CD8-positive, alpha-beta memory T cell (primary cell): ENCODE results near the gene STIM1. TPM values are rescaled to one million over a fixed set of nuclear protein-coding genes. Genes with fewer than 3 reads are reported as not detected.

Experiments used
- CTCF ChIA-PET: fragments of 350-600 bp; sonication (Branson Sonifier 250); formaldehyde crosslinking; loops from one replicate; lab custom pipeline; 2021; ENCODE audit warnings: antibody characterized with exemption; lab: Charles Lee
- POLR2A ChIA-PET: fragments of 350-600 bp; sonication (Branson Sonifier 250); formaldehyde crosslinking; loops from one replicate; lab custom pipeline; 2021; ENCODE audit warnings: antibody characterized with exemption; lab: Charles Lee
- DNase-seq, 5 donors: peaks; one replicate each; pipeline versions ENCODE4 v3.0.0 to v3.0.0-alpha.2; 2020 to 2022; ENCODE audit warnings: mixed read lengths in 1 of 5
- H3K27ac ChIP-seq: one replicate; pipeline ENCODE4 v1.7.0; 2013; ENCODE audit warnings: low read depth, mild to moderate bottlenecking, low read length, moderate library complexity
- H3K27me3 ChIP-seq: 2 replicates; pipeline ENCODE4 v1.7.0; 2013; ENCODE audit warnings: low read length, mild to moderate bottlenecking; ENCODE audit not compliant: insufficient read depth, poor library complexity, severe bottlenecking
- H3K36me3 ChIP-seq: 2 replicates; pipeline ENCODE4 v1.7.0; 2013; ENCODE audit warnings: mild to moderate bottlenecking, low read length, moderate library complexity; ENCODE audit not compliant: insufficient read depth
- H3K4me1 ChIP-seq: 2 replicates; pipeline ENCODE4 v1.7.0; 2013; ENCODE audit warnings: mild to moderate bottlenecking, low read length, moderate library complexity; ENCODE audit not compliant: insufficient read depth
- H3K4me3 ChIP-seq: 2 replicates; pipeline ENCODE4 v1.7.0; 2013; ENCODE audit warnings: mild to moderate bottlenecking, low read length
- H3K9me3 ChIP-seq: 2 replicates; pipeline ENCODE4 v1.7.0; 2013; ENCODE audit warnings: mild to moderate bottlenecking, low read length
- H3K27ac Mint-ChIP-seq, 8 donors: one replicate each; pipeline ENCODE4 v1.8.0; 2020 to 2021; ENCODE audit warnings: mixed read lengths in 8 of 8, mild to moderate bottlenecking in 6 of 8, inconsistent platforms in 3 of 8, moderate library complexity in 3 of 8
- H3K27me3 Mint-ChIP-seq, 2 donors: one replicate each; pipeline ENCODE4 v1.8.0; 2020 to 2021; ENCODE audit warnings: mixed read lengths in 2 of 2, mild to moderate bottlenecking in 1 of 2, moderate library complexity in 1 of 2
- H3K36me3 Mint-ChIP-seq, 3 donors: one replicate each; pipeline ENCODE4 v1.8.0; 2020 to 2021; ENCODE audit warnings: mixed read lengths in 3 of 3, inconsistent platforms in 1 of 3, mild to moderate bottlenecking in 1 of 3
- H3K4me1 Mint-ChIP-seq, 3 donors: one replicate each; pipeline ENCODE4 v1.8.0; 2020 to 2021; ENCODE audit warnings: mixed read lengths in 3 of 3, inconsistent platforms in 1 of 3, mild to moderate bottlenecking in 1 of 3
- H3K4me3 Mint-ChIP-seq, 7 donors: one replicate each; pipeline ENCODE4 v1.8.0; 2020 to 2021; ENCODE audit warnings: mixed read lengths in 7 of 7, mild to moderate bottlenecking in 6 of 7, moderate library complexity in 4 of 7, inconsistent platforms in 2 of 7
- H3K9me3 Mint-ChIP-seq, 5 donors: one replicate each; pipeline ENCODE4 v1.8.0; 2020 to 2022; ENCODE audit warnings: mixed read lengths in 5 of 5, mild to moderate bottlenecking in 3 of 5, moderate library complexity in 2 of 5, inconsistent platforms in 1 of 5
- polyA plus RNA-seq: library from polyadenylated mRNA; unstranded; fragments of 300-500 nt; fragmentation: Illumina TruSeq; gene quantifications from one replicate; pipeline ENCODE4 v1.2.3, GENCODE V29; 2021
- total RNA-seq, 2 experiments: library from RNA; stranded (reverse); gene quantifications; one replicate each; pipeline ENCODE4 v1.2.3, GENCODE V29; 2021

Gene STIM1
- total and polyA plus RNA-seq, 3 experiments from 2014 or later: 43.8 to 46.0 (median 45.6) TPM

GRCh38 chr11:4054643-4055042 lies 199.2 kb downstream of the STIM1 start:
- peaks cover 24% of the 10 kb centered on the region for H3K36me3 ChIP-seq
- ChIA-PET CTCF (interaction anchor here (1.9 kb wide), 2 partner anchors 10 to 18 kb away, joined by 4 to 8 read pairs; no protein-coding TSS in a partner anchor), POLR2A (no interaction called here)
- Mint-ChIP-seq H3K27me3 (no peaks in the 10 kb centered on the region), H3K36me3 (peaks cover 7 to 63% (median 25%) of the 10 kb centered on the region in 3 donors), H3K4me1 (peaks cover 13 to 25% (median 25%) of the 10 kb centered on the region in 3 donors), H3K9me3 (no peaks in the 10 kb centered on the region), H3K27ac (peak overlapping the region in 2 of 8 donors; percentile 8 to 22), H3K4me3 (no peak overlapping the region)
- no peak overlapping the region for H3K4me3 ChIP-seq
- H3K9me3 ChIP-seq: no peaks in the 10 kb centered on the region
- peaks cover 10% of the 10 kb centered on the region for H3K4me1 ChIP-seq
- no peak for DNase-seq
- H3K27me3 ChIP-seq: no peaks in the 10 kb centered on the region
- no peak overlapping the region for H3K27ac ChIP-seq

DNA sequence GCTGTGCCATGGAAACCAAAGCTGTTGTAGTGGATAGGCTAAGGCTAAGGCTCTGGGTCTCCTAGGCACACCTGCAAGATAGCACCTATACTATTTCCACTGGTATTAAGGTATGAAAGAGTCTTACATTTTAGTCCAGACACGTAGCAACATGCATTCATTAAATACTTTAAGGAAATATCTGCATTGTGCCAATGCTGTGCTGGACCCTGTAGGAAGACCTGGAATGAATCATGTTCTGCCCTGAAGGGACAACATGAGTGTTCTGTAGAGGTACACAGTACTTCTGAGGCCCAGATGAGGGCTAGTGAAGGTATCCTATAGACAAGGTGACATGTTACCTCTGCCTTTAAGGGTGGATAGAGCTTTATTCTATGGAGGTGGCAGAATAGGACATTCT lies 204.0 kb downstream of the STIM1 start:
- H3K27ac ChIP-seq: no peak overlapping the region
- H3K4me1 ChIP-seq: peaks cover 13% of the 10 kb centered on the region
- ChIA-PET CTCF (interaction anchor here (1.3 to 5.1 kb wide), 4 partner anchors 13 to 218 kb away, joined by 3 to 27 read pairs (median 6); partner anchors contain the start of gene STIM1), POLR2A (no interaction called here)
- no peaks in the 10 kb centered on the region for H3K27me3 ChIP-seq
- no peak overlapping the region for H3K4me3 ChIP-seq
- Mint-ChIP-seq H3K27ac (peak overlapping the region in 6 of 8 donors; percentile 12 to 77 (median 36)), H3K9me3 (no peaks in the 10 kb centered on the region), H3K27me3 (no peaks in the 10 kb centered on the region), H3K36me3 (peaks cover 0 to 81% (median 24%) of the 10 kb centered on the region in 3 donors), H3K4me3 (no peak overlapping the region), H3K4me1 (peaks cover 17 to 37% (median 33%) of the 10 kb centered on the region in 3 donors)
- H3K9me3 ChIP-seq: no peaks in the 10 kb centered on the region
- H3K36me3 ChIP-seq: peaks cover 42% of the 10 kb centered on the region
- no peak for DNase-seq

DNA sequence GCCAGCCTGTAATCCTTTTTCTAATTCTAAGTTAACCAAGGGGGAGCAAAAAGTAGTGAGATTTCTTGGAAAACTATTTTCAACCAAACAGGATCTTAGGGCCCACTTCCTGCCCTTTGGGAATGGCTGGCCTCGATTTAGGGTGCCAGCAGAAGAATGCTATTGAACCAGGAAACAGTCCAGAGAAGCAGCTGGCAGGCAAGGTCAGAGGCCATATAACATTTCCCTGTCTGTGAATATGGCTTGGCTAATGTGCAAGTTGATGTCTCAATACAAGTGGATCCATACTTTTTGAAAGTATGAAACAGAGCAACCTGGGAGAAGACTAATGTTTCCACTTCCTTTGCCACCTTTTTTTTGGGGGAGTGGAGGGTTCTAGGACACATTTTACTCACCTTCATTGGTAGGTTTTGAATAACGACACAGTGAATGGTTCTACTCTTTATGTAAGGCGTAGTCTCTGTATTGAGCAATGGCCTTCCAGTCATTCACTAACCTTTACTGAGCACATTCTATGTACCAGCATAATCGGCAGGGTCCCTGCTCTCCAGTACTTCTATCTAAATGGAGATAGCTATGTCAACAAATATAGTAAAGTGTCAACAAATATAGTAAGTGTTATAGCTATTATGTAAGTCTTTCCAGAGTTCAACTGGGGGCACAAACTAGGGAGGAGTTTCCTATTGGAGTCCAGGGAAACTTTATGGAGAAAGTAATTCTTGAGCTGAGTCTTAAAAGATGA lies 204.9 kb downstream of the STIM1 start:
- peaks cover 0 to 76% (median 18%) of the 10 kb centered on the region in 3 donors for H3K36me3 Mint-ChIP-seq
- ChIA-PET POLR2A (interaction anchor here (0.5 to 0.7 kb wide), 2 partner anchors 227 to 287 kb away, joined by 3 to 4 read pairs; no protein-coding TSS in a partner anchor), CTCF (interaction anchor here (1.4 to 5.1 kb wide), 5 partner anchors 13 to 219 kb away, joined by 3 to 27 read pairs (median 8); partner anchors contain the start of gene STIM1)

GRCh38 chr11:4061700-4062099 lies 206.2 kb downstream of the STIM1 start:
- ChIA-PET CTCF (interaction anchor here (1.4 to 5.1 kb wide), 4 partner anchors 11 to 220 kb away, joined by 3 to 27 read pairs (median 6); no protein-coding TSS in a partner anchor), POLR2A (no interaction called here)
- Mint-ChIP-seq H3K9me3 (no peaks in the 10 kb centered on the region), H3K36me3 (peaks cover 0 to 64% (median 17%) of the 10 kb centered on the region in 3 donors), H3K4me3 (no peak overlapping the region), H3K4me1 (peaks cover 36 to 53% (median 50%) of the 10 kb centered on the region in 3 donors), H3K27ac (peak overlapping the region in 5 of 8 donors; percentile 3 to 77 (median 17)), H3K27me3 (no peaks in the 10 kb centered on the region)
- peaks cover 30% of the 10 kb centered on the region for H3K36me3 ChIP-seq
- H3K4me1 ChIP-seq: peaks cover 36% of the 10 kb centered on the region
- no peaks in the 10 kb centered on the region for H3K9me3 ChIP-seq
- no peaks in the 10 kb centered on the region for H3K27me3 ChIP-seq
- DNase-seq: no peak
- H3K4me3 ChIP-seq: no peak overlapping the region
- H3K27ac ChIP-seq: no peak overlapping the region

More for the DNA sequence above, 204.9 kb downstream of the STIM1 start:
- H3K27ac ChIP-seq: no peak overlapping the region
- H3K27me3 ChIP-seq: no peaks in the 10 kb centered on the region
- no peaks in the 10 kb centered on the region for H3K27me3 Mint-ChIP-seq
- H3K9me3 Mint-ChIP-seq: no peaks in the 10 kb centered on the region
- no peak for DNase-seq
- peaks cover 23 to 46% (median 42%) of the 10 kb centered on the region in 3 donors for H3K4me1 Mint-ChIP-seq
- H3K4me1 ChIP-seq: peaks cover 23% of the 10 kb centered on the region
- peak overlapping the region in 7 of 8 donors; percentile 7 to 63 (median 50) for H3K27ac Mint-ChIP-seq
- H3K36me3 ChIP-seq: peaks cover 39% of the 10 kb centered on the region
- H3K4me3 ChIP-seq: no peak overlapping the region
- H3K4me3 Mint-ChIP-seq: no peak overlapping the region
- no peaks in the 10 kb centered on the region for H3K9me3 ChIP-seq

- Histone ChIP-seq H3K4me3 (no peak overlapping the region), H3K4me1 (peaks cover 45% of the 10 kb centered on the region), H3K36me3 (peaks cover 27% of the 10 kb centered on the region), H3K27ac (no peak overlapping the region), H3K9me3 (no peaks in the 10 kb centered on the region), H3K27me3 (no peaks in the 10 kb centered on the region)
- ChIA-PET CTCF (interaction anchor here (2.3 to 12.6 kb wide), 3 partner anchors 9 to 213 kb away, joined by 7 to 407 read pairs (median 14); partner anchors contain the start of gene STIM1), POLR2A (interaction anchor here (0.6 kb wide), 1 partner anchor 371 kb away, joined by 5 read pairs; no protein-coding TSS in a partner anchor)
- Mint-ChIP-seq H3K36me3 (peaks cover 0 to 53% (median 14%) of the 10 kb centered on the region in 3 donors), H3K4me3 (no peak overlapping the region), H3K4me1 (peaks cover 45 to 55% (median 53%) of the 10 kb centered on the region in 3 donors), H3K9me3 (no peaks in the 10 kb centered on the region), H3K27me3 (no peaks in the 10 kb centered on the region), H3K27ac (peak overlapping the region in 1 of 8 donors; percentile 18)
- no peak for DNase-seq
These were observed 207.9 kb downstream of the STIM1 start for GRCh38 chr11:4063348-4063747.

DNA sequence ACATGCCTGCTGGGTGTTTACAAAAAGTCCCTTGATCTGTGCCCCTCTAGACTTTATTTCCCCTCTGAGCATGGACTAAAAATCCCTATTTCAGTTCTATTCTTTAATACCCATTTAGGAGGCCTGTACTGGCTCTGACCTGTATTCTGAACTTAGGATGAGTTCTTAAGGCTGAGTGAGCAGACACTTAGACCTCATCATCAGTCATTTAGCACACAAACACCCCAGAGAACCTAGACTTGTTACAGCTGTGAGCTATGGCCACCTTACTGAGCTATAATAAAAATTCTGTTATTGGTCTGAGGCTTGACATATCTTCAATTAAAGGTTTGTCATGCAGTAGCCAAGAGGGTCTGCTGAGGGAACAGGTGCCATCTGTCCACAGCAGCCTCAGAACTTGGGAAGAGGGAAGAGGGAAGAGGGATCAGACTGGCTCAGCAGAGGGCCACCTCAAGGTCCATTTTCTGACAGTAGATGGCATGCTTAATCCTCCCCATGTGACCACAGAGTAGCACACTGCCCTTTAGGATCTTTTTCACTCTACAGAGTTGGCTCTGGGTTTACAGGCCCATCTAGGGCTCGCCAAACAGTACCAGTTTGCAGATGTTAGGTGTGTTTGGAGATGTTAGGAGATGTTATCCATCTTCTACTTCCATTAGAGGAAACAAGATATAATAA lies 209.0 kb downstream of the STIM1 start:
- no peaks in the 10 kb centered on the region for H3K9me3 ChIP-seq
- ChIA-PET CTCF (interaction anchor here (0.8 to 12.6 kb wide), 6 partner anchors 8 to 236 kb away, joined by 3 to 407 read pairs (median 7); partner anchors contain the start of gene STIM1), POLR2A (interaction anchor here (0.6 kb wide), 1 partner anchor 373 kb away, joined by 5 read pairs; no protein-coding TSS in a partner anchor)
- no peaks in the 10 kb centered on the region for H3K9me3 Mint-ChIP-seq
- H3K27ac Mint-ChIP-seq: peak overlapping the region; percentile 55 to 93 (median 78)
- H3K36me3 Mint-ChIP-seq: peaks cover 0 to 46% (median 12%) of the 10 kb centered on the region in 3 donors
- no peak overlapping the region for H3K4me3 ChIP-seq
- peaks cover 55 to 62% (median 62%) of the 10 kb centered on the region in 3 donors for H3K4me1 Mint-ChIP-seq
- H3K36me3 ChIP-seq: peaks cover 21% of the 10 kb centered on the region
- H3K27me3 Mint-ChIP-seq: no peaks in the 10 kb centered on the region
- no peak overlapping the region for H3K4me3 Mint-ChIP-seq
- H3K27ac ChIP-seq: no peak overlapping the region
- DNase-seq: no peak
- no peaks in the 10 kb centered on the region for H3K27me3 ChIP-seq
- H3K4me1 ChIP-seq: peaks cover 54% of the 10 kb centered on the region

GRCh38 chr11:4065086-4065485 lies 209.6 kb downstream of the STIM1 start:
- Mint-ChIP-seq H3K4me3 (peak overlapping the region in 1 of 7 donors; percentile 7), H3K36me3 (peaks cover 0 to 39% (median 8%) of the 10 kb centered on the region in 3 donors), H3K27me3 (no peaks in the 10 kb centered on the region), H3K9me3 (no peaks in the 10 kb centered on the region), H3K27ac (peak overlapping the region; percentile 11 to 92 (median 72)), H3K4me1 (peaks cover 58 to 68% (median 67%) of the 10 kb centered on the region in 3 donors)
- no peak for DNase-seq
- H3K36me3 ChIP-seq: peaks cover 17% of the 10 kb centered on the region
- H3K9me3 ChIP-seq: no peaks in the 10 kb centered on the region
- POLR2A ChIA-PET: interaction anchor here (0.7 kb wide), 1 partner anchor 14 kb away, joined by 4 read pairs; no protein-coding TSS in a partner anchor
- CTCF ChIA-PET: interaction anchor here (0.8 to 12.6 kb wide), 6 partner anchors 7 to 236 kb away, joined by 3 to 407 read pairs (median 7); partner anchors contain the start of gene STIM1
- H3K27ac ChIP-seq: no peak overlapping the region
- H3K4me3 ChIP-seq: no peak overlapping the region
- H3K27me3 ChIP-seq: no peaks in the 10 kb centered on the region
- peaks cover 55% of the 10 kb centered on the region for H3K4me1 ChIP-seq
